BJ (cell line): ENCODE data around the gene ITGB4. TPM values are rescaled to one million over a fixed set of nuclear protein-coding genes. Genes with fewer than 3 reads are reported as not detected.
A peak's percentile ranks its signal among the peaks of the same experiment; 100 is the strongest.

Source experiments
- CTCF ChIA-PET: fragments of 350-600 bp; formaldehyde crosslinking; extraction: SDS; loops from one replicate; lab custom pipeline; 2021; ENCODE audit warnings: antibody characterized with exemption, inconsistent platforms; lab: Yijun Ruan, JAX
- POLR2A ChIA-PET: fragments of 300-600 bp; sonication (Branson Sonifier 250); formaldehyde crosslinking; extraction: SDS; loops from one replicate; lab custom pipeline; 2021; ENCODE audit warnings: antibody characterized with exemption; lab: Charles Lee
- DNase-seq: peaks from one replicate; pipeline ENCODE4 v3.0.0-alpha.2; 2011; ENCODE audit warnings: low read depth
- H3K27me3 ChIP-seq: 2 replicates; pipeline ENCODE4 v1.6.0; 2011; ENCODE audit warnings: low read length; ENCODE audit not compliant: control insufficient read depth, insufficient read depth
- H3K36me3 ChIP-seq: 2 replicates; pipeline ENCODE4 v1.5.1; 2011; ENCODE audit warnings: low read length; ENCODE audit not compliant: control insufficient read depth, insufficient read depth
- H3K4me3 ChIP-seq: 2 replicates; pipeline ENCODE4 v1.5.1; 2011; ENCODE audit warnings: low read depth, mild to moderate bottlenecking, control low read depth, low read length
- polyA plus RNA-seq: library from polyadenylated mRNA; depleted of rRNA; stranded (reverse); fragments of >200 nt; gene quantifications from 2 replicates; pipeline ENCODE4 v1.2.3, GENCODE V29; 2011
- TF ChIP-seq, protein P1 (sequence below): IDR thresholded peaks from 2 replicates; pipeline ENCODE4 v1.5.1; 2011; ENCODE audit warnings: low read depth, mild to moderate bottlenecking, control low read depth, inconsistent platforms, low read length, moderate library complexity; ENCODE audit not compliant: insufficient read depth

The ITGB4 gene
- polyA plus RNA-seq, 1 experiment = 2.3 TPM

DNA sequence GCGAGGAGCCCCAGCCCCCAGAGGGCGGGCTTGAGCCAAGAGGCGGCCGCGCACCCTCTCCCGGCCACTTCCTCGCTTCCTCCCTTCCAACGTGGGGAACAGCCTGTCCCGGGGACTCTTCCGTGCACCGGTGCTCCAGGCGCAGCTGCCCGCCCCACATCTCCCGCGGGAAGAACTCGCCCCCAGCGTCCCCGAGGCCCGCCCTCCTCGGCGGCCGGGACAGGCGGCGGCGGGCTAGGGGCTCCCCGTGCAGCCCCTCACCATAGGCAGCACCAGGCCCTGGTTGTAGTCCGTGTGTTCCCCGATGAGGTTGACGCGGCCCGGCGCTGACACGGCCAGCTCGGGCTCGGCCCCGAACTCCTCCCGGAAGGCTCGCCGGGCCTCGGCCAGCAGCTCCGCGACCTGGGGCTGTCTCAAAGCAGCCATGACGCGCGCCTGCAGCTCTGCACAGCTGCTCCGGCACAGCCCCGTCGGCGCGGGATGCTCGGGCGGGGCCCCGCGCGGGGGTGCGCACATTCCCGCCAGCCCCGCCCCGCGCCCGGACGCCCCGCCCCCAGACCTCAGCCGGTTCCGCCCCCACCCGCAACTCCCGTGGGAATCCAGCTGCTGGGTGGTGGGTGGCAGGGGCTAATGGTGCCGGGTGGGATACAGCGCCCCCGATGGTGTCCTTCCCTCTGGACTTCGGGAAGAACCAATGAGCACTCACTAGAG lies 43.6 kb downstream of the ITGB4 start, which contains the start of gene GALK1:
Gene GALK1, minus strand, starts transcription at position 482 of the 711 bp plus-strand sequence. Its CDS starts 56 bp downstream, at position 426.
- Histone ChIP-seq H3K27me3 (no peaks in the 10 kb centered on the region), H3K4me3 (peak within 1 kb of the TSS; percentile 78), H3K36me3 (peaks cover 1% of the 10 kb centered on the region)
- ChIA-PET CTCF (interaction anchor here (0.6 to 6.4 kb wide), 24 partner anchors 11 to 248 kb away, joined by 3 to 63 read pairs (median 4); partner anchors contain the start of genes MRPL38, SMIM5, TSEN54 and UNK), POLR2A (interaction anchor here (0.6 to 1.1 kb wide), 6 partner anchors 8 to 255 kb away, joined by 3 to 12 read pairs (median 4); no protein-coding TSS in a partner anchor)
- TF ChIP-seq, protein P1, sequence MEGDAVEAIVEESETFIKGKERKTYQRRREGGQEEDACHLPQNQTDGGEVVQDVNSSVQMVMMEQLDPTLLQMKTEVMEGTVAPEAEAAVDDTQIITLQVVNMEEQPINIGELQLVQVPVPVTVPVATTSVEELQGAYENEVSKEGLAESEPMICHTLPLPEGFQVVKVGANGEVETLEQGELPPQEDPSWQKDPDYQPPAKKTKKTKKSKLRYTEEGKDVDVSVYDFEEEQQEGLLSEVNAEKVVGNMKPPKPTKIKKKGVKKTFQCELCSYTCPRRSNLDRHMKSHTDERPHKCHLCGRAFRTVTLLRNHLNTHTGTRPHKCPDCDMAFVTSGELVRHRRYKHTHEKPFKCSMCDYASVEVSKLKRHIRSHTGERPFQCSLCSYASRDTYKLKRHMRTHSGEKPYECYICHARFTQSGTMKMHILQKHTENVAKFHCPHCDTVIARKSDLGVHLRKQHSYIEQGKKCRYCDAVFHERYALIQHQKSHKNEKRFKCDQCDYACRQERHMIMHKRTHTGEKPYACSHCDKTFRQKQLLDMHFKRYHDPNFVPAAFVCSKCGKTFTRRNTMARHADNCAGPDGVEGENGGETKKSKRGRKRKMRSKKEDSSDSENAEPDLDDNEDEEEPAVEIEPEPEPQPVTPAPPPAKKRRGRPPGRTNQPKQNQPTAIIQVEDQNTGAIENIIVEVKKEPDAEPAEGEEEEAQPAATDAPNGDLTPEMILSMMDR = peak; percentile 71
- DNase-seq = no peak

DNA sequence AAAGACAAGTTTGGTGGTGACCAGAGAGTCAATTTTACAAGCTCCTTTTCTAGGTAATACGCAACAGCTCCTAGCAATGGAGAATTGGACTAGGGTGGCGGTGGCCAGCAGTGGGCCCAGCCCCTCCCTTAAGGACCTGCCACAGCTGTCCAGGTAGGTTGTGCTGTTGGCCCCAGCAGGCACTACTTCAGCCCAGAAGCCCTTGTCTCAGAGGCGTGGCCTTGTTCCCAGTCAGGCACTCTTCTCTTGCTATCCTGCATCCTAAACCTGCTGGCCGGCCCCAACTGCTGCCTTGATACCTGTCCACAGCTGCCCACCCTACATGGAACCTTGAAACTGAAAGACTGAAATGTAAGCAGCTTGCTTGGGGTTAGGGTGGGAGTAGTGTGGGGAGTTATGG lies 44.7 kb downstream of the ITGB4 start:
- no peak overlapping the region for H3K4me3 ChIP-seq
- ChIA-PET POLR2A (interaction anchor here (0.6 to 1.1 kb wide), 4 partner anchors 9 to 420 kb away, joined by 3 to 15 read pairs (median 9); no protein-coding TSS in a partner anchor), CTCF (interaction anchor here (0.7 to 6.4 kb wide), 11 partner anchors 11 to 139 kb away, joined by 3 to 63 read pairs (median 11); partner anchors contain the start of genes MRPL38, SMIM5 and UNK)
- TF ChIP-seq, protein P1 = no peak
- no peak for DNase-seq
- peaks cover 1% of the 10 kb centered on the region; the same call in 1 of the 2 replicates for H3K36me3 ChIP-seq
- no peaks in the 10 kb centered on the region for H3K27me3 ChIP-seq

DNA sequence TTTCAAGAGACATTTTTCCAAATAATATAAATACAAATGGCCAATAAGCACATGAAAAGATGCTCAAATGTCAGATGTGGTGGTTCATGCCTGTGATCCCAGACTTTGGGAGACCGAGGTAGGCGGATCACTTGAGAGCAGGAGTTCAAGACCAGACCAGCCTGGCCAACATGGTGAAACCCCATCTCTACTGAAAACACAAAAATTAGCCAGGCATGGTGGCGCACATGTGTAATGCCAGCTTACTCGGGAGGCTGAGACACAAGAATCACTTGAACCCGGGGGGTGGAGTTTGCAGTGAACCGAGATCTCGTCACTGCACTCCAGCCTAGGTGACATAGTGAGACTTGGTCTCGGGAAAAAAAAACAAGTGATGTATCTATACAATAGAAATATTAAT lies 46.6 kb downstream of the ITGB4 start:
- TF ChIP-seq, protein P1 = no peak
- ChIA-PET POLR2A (no interaction called here), CTCF (no interaction called here)
- Histone ChIP-seq H3K4me3 (no peak overlapping the region), H3K36me3 (no peaks in the 10 kb centered on the region), H3K27me3 (no peaks in the 10 kb centered on the region)
- no peak for DNase-seq

DNA sequence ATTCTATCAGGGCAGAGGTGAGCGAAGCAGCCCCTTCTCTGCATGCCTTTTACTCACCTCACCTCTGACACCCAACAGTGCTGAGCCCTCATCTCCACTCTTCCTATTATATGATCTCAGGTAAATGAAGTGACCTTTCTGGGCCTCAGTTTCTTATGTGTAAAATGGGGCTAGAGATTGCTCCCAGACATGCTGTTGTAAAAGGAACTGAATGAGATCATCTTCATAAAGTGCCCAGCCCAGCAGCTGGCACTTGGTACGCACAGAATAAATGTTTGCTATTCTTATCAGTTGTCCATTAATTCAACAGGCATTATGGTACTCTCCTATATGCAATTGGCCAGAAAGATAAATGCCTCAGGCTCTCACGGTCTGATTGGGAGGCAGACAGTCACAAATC lies 48.3 kb downstream of the ITGB4 start:
- CTCF ChIA-PET = interaction anchor here (1.4 kb wide), 1 partner anchor 58 kb away, joined by 4 read pairs; no protein-coding TSS in a partner anchor
- POLR2A ChIA-PET = no interaction called here
- Histone ChIP-seq H3K36me3 (no peaks in the 10 kb centered on the region), H3K4me3 (no peak overlapping the region), H3K27me3 (no peaks in the 10 kb centered on the region)
- no peak for DNase-seq
- TF ChIP-seq, protein P1 = no peak
